Measurements from ENCODE around the gene ELFN1. TPM values are rescaled to one million over a fixed set of nuclear protein-coding genes. Genes with fewer than 3 reads are reported as not detected.

Gene ELFN1
- total RNA-seq, 4 donors from 2014 or later: 0.42 to 3.7 (median 1.3) TPM

GRCh38 chr7:1623810-1624209, 46.3 kb upstream of the ELFN1 start:
- Histone ChIP-seq H3K4me1 (no peaks in the 10 kb centered on the region), H3K27ac (no peak overlapping the region), H3K27me3 (peaks cover 43% of the 10 kb centered on the region), H3K36me3 (no peaks in the 10 kb centered on the region), H3K4me3 (no peak overlapping the region), H3K9me3 (peaks cover 0 to 6% (median 0%) of the 10 kb centered on the region in 3 donors)
- ATAC-seq: no peak
- 71 to 73% methylated on average over 1 to 9 of the region's 13 CpGs for WGBS, 2 donors (ENCODE audit: low coverage in 1 of 2)
- no peak for TF ChIP-seq POLR2AphosphoS5 (IDR thresholded peaks at IDR 0.05)
- no peak for TF ChIP-seq EP300 (IDR thresholded peaks at IDR 0.05)
- TF ChIP-seq POLR2A (IDR thresholded peaks at IDR 0.05): no peak
- TF ChIP-seq CTCF (IDR thresholded peaks at IDR 0.05): no peak

GRCh38 chr7:1624999-1625927, 44.8 kb upstream of the ELFN1 start:
- no peak for ATAC-seq
- H3K27ac ChIP-seq: no peak overlapping the region
- H3K9me3 ChIP-seq: peaks cover 0 to 21% (median 0%) of the 10 kb centered on the region in 3 donors
- H3K27me3 ChIP-seq: peaks cover 46% of the 10 kb centered on the region
- TF ChIP-seq EP300 (IDR thresholded peaks at IDR 0.05): no peak
- no peak for TF ChIP-seq CTCF (IDR thresholded peaks at IDR 0.05)
- TF ChIP-seq POLR2AphosphoS5 (IDR thresholded peaks at IDR 0.05): no peak
- TF ChIP-seq POLR2A (IDR thresholded peaks at IDR 0.05): no peak
- H3K36me3 ChIP-seq: no peaks in the 10 kb centered on the region
- WGBS, 2 donors (ENCODE audit: low coverage in 1 of 2): 69 to 80% methylated on average over 5 to 10 of the region's 18 CpGs
- H3K4me1 ChIP-seq: no peaks in the 10 kb centered on the region
- no peak overlapping the region for H3K4me3 ChIP-seq

- Histone ChIP-seq H3K27me3 (peaks cover 48% of the 10 kb centered on the region), H3K36me3 (no peaks in the 10 kb centered on the region), H3K4me3 (no peak overlapping the region), H3K4me1 (no peaks in the 10 kb centered on the region), H3K9me3 (peaks cover 0 to 22% (median 0%) of the 10 kb centered on the region in 3 donors), H3K27ac (no peak overlapping the region)
- 64 to 80% methylated on average over 1 of the region's 1 CpG for WGBS, 2 donors (ENCODE audit: low coverage in 1 of 2)
- no peak for ATAC-seq
- TF ChIP-seq EP300 (IDR thresholded peaks at IDR 0.05) (no peak), CTCF (IDR thresholded peaks at IDR 0.05) (no peak), POLR2A (IDR thresholded peaks at IDR 0.05) (no peak), POLR2AphosphoS5 (IDR thresholded peaks at IDR 0.05) (no peak)
Measured at GRCh38 chr7:1626769-1627168, 43.3 kb upstream of the ELFN1 start.

- H3K27ac ChIP-seq: no peak overlapping the region
- 85 to 91% methylated on average over 3 of the region's 3 CpGs for WGBS, 2 donors (ENCODE audit: low coverage in 1 of 2)
- TF ChIP-seq POLR2AphosphoS5 (IDR thresholded peaks at IDR 0.05) (no peak), EP300 (IDR thresholded peaks at IDR 0.05) (no peak), CTCF (IDR thresholded peaks at IDR 0.05) (no peak), POLR2A (IDR thresholded peaks at IDR 0.05) (no peak)
- no peak for ATAC-seq
- no peaks in the 10 kb centered on the region for H3K36me3 ChIP-seq
- H3K4me3 ChIP-seq: no peak overlapping the region
- peaks cover 0 to 43% (median 0%) of the 10 kb centered on the region in 3 donors for H3K9me3 ChIP-seq
- H3K4me1 ChIP-seq: no peaks in the 10 kb centered on the region
- peaks cover 66% of the 10 kb centered on the region for H3K27me3 ChIP-seq
Measured at GRCh38 chr7:1630700-1631336, 39.3 kb upstream of the ELFN1 start.

All from gastroesophageal sphincter (tissue), 4 donors.